Activated CD8-positive, alpha-beta memory T cell treated with anti-CD3 and anti-CD28 coated beads for 36 hours (primary cell): ENCODE measurements around the gene TCOF1. TPM values are rescaled to one million over a fixed set of nuclear protein-coding genes. Genes with fewer than 3 reads are reported as not detected.

Experiments
- CTCF ChIA-PET: fragments of 350-600 bp; sonication (Branson Sonifier 250); formaldehyde crosslinking; loops from one replicate; lab custom pipeline; 2021; ENCODE audit warnings: antibody characterized with exemption; lab: Charles Lee
- POLR2A ChIA-PET: fragments of 350-600 bp; sonication (Branson Sonifier 250); formaldehyde crosslinking; loops from one replicate; lab custom pipeline; 2021; ENCODE audit warnings: antibody characterized with exemption; lab: Charles Lee
- total RNA-seq, 2 experiments: library from RNA; stranded (reverse); gene quantifications; one replicate each; pipeline ENCODE4 v1.2.3, GENCODE V29; 2021

TCOF1 gene
- total RNA-seq, result 100 to 1,000 TPM; 127 to 134 TPM

GRCh38 chr5:150357326-150358260 is at the start of gene TCOF1:
Gene TCOF1 (plus strand): TSS chr5:150357697. CDS start chr5:150357747, 50 bp downstream.
- POLR2A ChIA-PET, result interaction anchor here (0.6 to 1.2 kb wide), 3 partner anchors 41 to 101 kb away, joined by 3 to 4 read pairs (median 3); partner anchors contain the start of gene CD74
- CTCF ChIA-PET, result no interaction called here

GRCh38 chr5:150309101-150309885 is 48.2 kb upstream of the TCOF1 start:
- ChIA-PET POLR2A (no interaction called here), CTCF (no interaction called here)

- POLR2A ChIA-PET, result no interaction called here
Observed at GRCh38 chr5:150309886-150310239, 47.6 kb upstream of the TCOF1 start.

GRCh38 chr5:150310246-150310645 is 47.3 kb upstream of the TCOF1 start:
- CTCF ChIA-PET, result no interaction called here
- POLR2A ChIA-PET, result no interaction called here

More at GRCh38 chr5:150309886-150310239, 47.6 kb upstream of the TCOF1 start:
- CTCF ChIA-PET, result no interaction called here

GRCh38 chr5:150311015-150311692 is 46.3 kb upstream of the TCOF1 start:
- CTCF ChIA-PET, result no interaction called here
- POLR2A ChIA-PET, result no interaction called here

GRCh38 chr5:150312518-150312917 is 45.0 kb upstream of the TCOF1 start:
- CTCF ChIA-PET, result interaction anchor here (0.6 kb wide), 1 partner anchor 22 kb away, joined by 3 read pairs; no protein-coding TSS in a partner anchor
- POLR2A ChIA-PET, result no interaction called here

- ChIA-PET POLR2A (no interaction called here), CTCF (interaction anchor here (0.7 kb wide), 1 partner anchor 86 kb away, joined by 3 read pairs; no protein-coding TSS in a partner anchor)
Observed at GRCh38 chr5:150313501-150313900, 44.0 kb upstream of the TCOF1 start.

- ChIA-PET POLR2A (no interaction called here), CTCF (no interaction called here)
Observed at GRCh38 chr5:150313921-150314716, 43.4 kb upstream of the TCOF1 start.

- ChIA-PET POLR2A (no interaction called here), CTCF (no interaction called here)
Observed at GRCh38 chr5:150315245-150315644, 42.3 kb upstream of the TCOF1 start.

- POLR2A ChIA-PET, result no interaction called here
- CTCF ChIA-PET, result no interaction called here
Observed at GRCh38 chr5:150316320-150316719, 41.2 kb upstream of the TCOF1 start.

GRCh38 chr5:150317048-150318003 is 40.2 kb upstream of the TCOF1 start:
- POLR2A ChIA-PET, result no interaction called here
- CTCF ChIA-PET, result no interaction called here

- ChIA-PET POLR2A (no interaction called here), CTCF (interaction anchor here (1.3 kb wide), 1 partner anchor 20 kb away, joined by 3 read pairs; no protein-coding TSS in a partner anchor)
Observed at GRCh38 chr5:150318613-150319483, 38.6 kb upstream of the TCOF1 start.

GRCh38 chr5:150319484-150319790 is 38.1 kb upstream of the TCOF1 start:
- ChIA-PET CTCF (interaction anchor here (1.3 kb wide), 1 partner anchor 21 kb away, joined by 3 read pairs; no protein-coding TSS in a partner anchor), POLR2A (no interaction called here)

- ChIA-PET POLR2A (no interaction called here), CTCF (interaction anchor here (1.3 kb wide), 1 partner anchor 21 kb away, joined by 3 read pairs; no protein-coding TSS in a partner anchor)
Observed at GRCh38 chr5:150320044-150320613, 37.4 kb upstream of the TCOF1 start.

- POLR2A ChIA-PET, result no interaction called here
- CTCF ChIA-PET, result no interaction called here
Observed at GRCh38 chr5:150321211-150321610, 36.3 kb upstream of the TCOF1 start.

- CTCF ChIA-PET, result no interaction called here
- POLR2A ChIA-PET, result no interaction called here
Observed at GRCh38 chr5:150321784-150322183, 35.7 kb upstream of the TCOF1 start.
